Measurements from ENCODE around the gene CELF2. TPM values are rescaled to one million over a fixed set of nuclear protein-coding genes. Genes with fewer than 3 reads are reported as not detected.
A peak's percentile ranks its signal among the peaks of the same experiment; 100 is the strongest.

The CELF2 gene
- polyA plus RNA-seq (2013) = 5.9 and 6.0 TPM in 2 replicates

DNA sequence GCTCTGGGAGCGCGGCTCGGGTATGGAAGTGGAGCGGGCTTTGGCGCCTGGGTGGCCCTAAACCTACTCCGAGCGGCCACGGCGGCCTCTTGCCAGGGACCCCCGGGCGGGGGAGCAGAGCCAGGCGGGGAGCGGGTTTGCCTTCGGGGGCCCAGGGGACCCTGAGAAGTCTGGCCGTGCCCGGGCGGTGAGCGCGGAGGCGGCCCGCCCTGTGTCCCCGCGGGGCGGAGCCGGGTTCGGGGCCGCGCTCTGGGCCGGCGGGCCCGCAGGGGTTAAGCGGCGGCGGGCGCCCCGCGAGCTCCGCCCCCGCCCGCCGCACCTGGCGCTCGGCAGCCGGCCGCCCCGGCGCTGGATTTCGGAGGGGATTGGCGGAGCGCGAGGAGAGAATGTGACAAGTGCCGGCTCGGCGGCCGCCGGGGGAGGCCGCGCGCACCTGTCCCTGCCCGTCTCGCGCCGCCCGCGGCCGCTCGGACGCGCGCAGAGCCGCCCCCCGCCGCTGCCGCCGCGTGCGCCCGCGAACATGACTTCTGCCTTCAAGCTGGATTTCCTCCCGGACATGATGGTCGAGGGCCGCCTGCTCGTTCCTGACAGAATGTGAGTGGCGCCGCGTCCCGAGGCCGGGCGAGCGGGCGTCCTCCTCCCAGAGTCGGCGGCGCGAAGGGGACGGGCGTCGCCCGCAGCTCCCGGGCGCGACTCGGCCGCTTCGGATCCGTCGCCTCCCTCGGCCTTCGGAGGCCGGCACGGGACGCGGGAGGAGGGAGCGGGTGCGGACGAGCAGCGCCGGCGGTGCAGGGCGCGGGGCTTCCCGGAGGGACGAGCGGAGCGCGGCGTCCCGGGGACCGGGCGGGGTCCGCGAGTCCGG is at the start of gene CELF2:
TSS of gene CELF2 (plus strand) at position 303 of the 862 bp plus-strand sequence. CDS start at position 521, 218 bp downstream.
- Histone ChIP-seq H3K79me1 (ENCODE audit: low read length) (peaks cover 7% of the 10 kb centered on the region), H3K14ac (ENCODE audit: low read length) (peak within 1 kb of the TSS; percentile 32), H2BK120ac (ENCODE audit: insufficient read depth, low read length, poor library complexity) (no peak within 1 kb of the TSS), H3K9me3 (ENCODE audit: insufficient read depth, low read depth, low read length) (no peaks in the 10 kb centered on the region), H3K9ac (ENCODE audit: low read length) (no peak within 1 kb of the TSS), H4K91ac (ENCODE audit: low read depth, low read length) (peak within 1 kb of the TSS; percentile 4), H4K12ac (ENCODE audit: low read depth, low read length) (peak within 1 kb of the TSS; percentile 26), H2AFZ (ENCODE audit: insufficient read depth, low read length, poor library complexity) (peak within 1 kb of the TSS; percentile 81), H4K8ac (ENCODE audit: low read depth, low read length) (no peak within 1 kb of the TSS), H3K18ac (ENCODE audit: low read length) (no peak within 1 kb of the TSS), H3K79me2 (ENCODE audit: control insufficient read depth, insufficient read depth, low read length, poor library complexity) (peaks cover 2% of the 10 kb centered on the region), H3K4me3 (ENCODE audit: low read depth, low read length) (peak within 1 kb of the TSS; percentile 77), H2BK5ac (ENCODE audit: low read depth, low read length, poor library complexity) (no peak within 1 kb of the TSS), H3K4me2 (ENCODE audit: low read length) (peak within 1 kb of the TSS; percentile 86), H3K27me3 (ENCODE audit: insufficient read depth, low read length) (peaks cover 7% of the 10 kb centered on the region), H3K23ac (ENCODE audit: low read length) (no peak within 1 kb of the TSS), H2BK12ac (ENCODE audit: low read length) (peak within 1 kb of the TSS; percentile 11), H3K36me3 (ENCODE audit: control insufficient read depth in 1 of 2, insufficient read depth in 2 of 2, low read length in 2 of 2) (no peaks in the 10 kb centered on the region), H2AK5ac (ENCODE audit: low read length) (no peak within 1 kb of the TSS), H3K4me1 (ENCODE audit: control insufficient read depth in 1 of 2, insufficient read depth in 2 of 2, low read length in 2 of 2) (peaks cover 0 to 3% of the 10 kb centered on the region in 2 experiments), H3K4ac (ENCODE audit: low read depth, low read length) (no peak within 1 kb of the TSS), H3K27ac (ENCODE audit: low read depth, low read length) (peak within 1 kb of the TSS; percentile 8)
- DNase-seq = peak in 1 of 2 donors; percentile 23
- WGBS (ENCODE audit: extremely low coverage, insufficient coverage, insufficient read length) = no CpG with 5 or more reads among the region's 133 CpGs

DNA sequence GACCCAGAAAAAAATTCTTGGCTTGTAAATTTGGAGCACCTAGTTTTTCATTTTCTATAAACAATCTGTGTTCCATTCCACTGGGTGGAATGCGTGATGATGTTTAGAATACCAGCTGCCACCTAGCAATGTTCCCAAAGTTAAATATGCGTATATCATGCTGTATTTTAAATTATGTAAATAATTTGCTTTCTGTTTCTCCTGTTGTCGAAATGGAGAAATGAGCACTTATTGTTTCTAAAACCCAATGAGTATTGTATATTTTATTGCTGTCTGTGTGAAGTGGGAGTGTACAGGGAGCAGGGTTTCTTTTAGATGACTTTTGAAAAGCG is 49.4 kb upstream of the CELF2 start:
- Histone ChIP-seq H3K4me2 (ENCODE audit: low read length) (no peak overlapping the region), H3K9ac (ENCODE audit: low read length) (no peak overlapping the region), H3K14ac (ENCODE audit: low read length) (no peak overlapping the region), H3K4me1 (ENCODE audit: control insufficient read depth in 1 of 2, insufficient read depth in 2 of 2, low read length in 2 of 2) (no peaks in the 10 kb centered on the region), H3K4me3 (ENCODE audit: low read depth, low read length) (no peak overlapping the region), H2AK5ac (ENCODE audit: low read length) (no peak overlapping the region), H4K12ac (ENCODE audit: low read depth, low read length) (no peak overlapping the region), H4K8ac (ENCODE audit: low read depth, low read length) (no peak overlapping the region), H2BK120ac (ENCODE audit: insufficient read depth, low read length, poor library complexity) (no peak overlapping the region), H3K27me3 (ENCODE audit: insufficient read depth, low read length) (no peaks in the 10 kb centered on the region), H3K79me2 (ENCODE audit: control insufficient read depth, insufficient read depth, low read length, poor library complexity) (no peaks in the 10 kb centered on the region), H3K18ac (ENCODE audit: low read length) (no peak overlapping the region), H2AFZ (ENCODE audit: insufficient read depth, low read length, poor library complexity) (no peak overlapping the region), H3K9me3 (ENCODE audit: insufficient read depth, low read depth, low read length) (no peaks in the 10 kb centered on the region), H2BK5ac (ENCODE audit: low read depth, low read length, poor library complexity) (no peak overlapping the region), H2BK12ac (ENCODE audit: low read length) (no peak overlapping the region), H3K23ac (ENCODE audit: low read length) (no peak overlapping the region), H3K36me3 (ENCODE audit: control insufficient read depth in 1 of 2, insufficient read depth in 2 of 2, low read length in 2 of 2) (no peaks in the 10 kb centered on the region), H3K79me1 (ENCODE audit: low read length) (no peaks in the 10 kb centered on the region), H3K4ac (ENCODE audit: low read depth, low read length) (no peak overlapping the region), H3K27ac (ENCODE audit: low read depth, low read length) (no peak overlapping the region), H4K91ac (ENCODE audit: low read depth, low read length) (no peak overlapping the region)
- no CpG with 5 or more reads among the region's 4 CpGs for WGBS (ENCODE audit: extremely low coverage, insufficient coverage, insufficient read length)
- no peak for DNase-seq

DNA sequence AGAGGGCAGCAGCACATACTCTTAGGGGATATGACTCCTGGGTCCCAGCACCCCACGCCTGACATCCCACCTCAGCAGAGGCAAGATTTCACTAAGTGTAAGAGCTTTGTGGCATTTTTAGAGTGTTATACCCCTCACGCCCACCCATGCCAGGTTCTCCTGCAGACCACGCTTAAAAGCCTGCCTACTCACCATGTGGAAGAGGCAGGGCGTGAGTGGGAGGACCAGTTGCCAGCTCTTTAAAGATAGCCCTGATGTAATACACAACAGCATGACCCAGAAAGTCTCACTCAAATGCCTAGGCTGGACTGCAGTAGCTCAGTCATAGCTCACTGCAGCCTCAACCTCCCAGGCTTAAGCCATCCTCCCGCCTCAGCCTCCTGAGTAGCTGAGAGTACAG is 44.4 kb upstream of the CELF2 start:
- H2AFZ ChIP-seq (ENCODE audit: insufficient read depth, low read length, poor library complexity) = no peak overlapping the region
- H3K79me2 ChIP-seq (ENCODE audit: control insufficient read depth, insufficient read depth, low read length, poor library complexity) = no peaks in the 10 kb centered on the region
- no CpG with 5 or more reads among the region's 5 CpGs for whole genome bisulfite sequencing (ENCODE audit: extremely low coverage, insufficient coverage, insufficient read length)
- no peak overlapping the region for H2BK120ac ChIP-seq (ENCODE audit: insufficient read depth, low read length, poor library complexity)
- H2AK5ac ChIP-seq (ENCODE audit: low read length) = no peak overlapping the region
- H3K23ac ChIP-seq (ENCODE audit: low read length) = no peak overlapping the region
- no peak overlapping the region for H3K27ac ChIP-seq (ENCODE audit: low read depth, low read length)
- H3K9me3 ChIP-seq (ENCODE audit: insufficient read depth, low read depth, low read length) = peaks cover 2% of the 10 kb centered on the region
- no peak for DNase-seq
- H3K4me3 ChIP-seq (ENCODE audit: low read depth, low read length) = no peak overlapping the region
- no peak overlapping the region for H2BK12ac ChIP-seq (ENCODE audit: low read length)
- H2BK5ac ChIP-seq (ENCODE audit: low read depth, low read length, poor library complexity) = no peak overlapping the region
- no peaks in the 10 kb centered on the region for H3K36me3 ChIP-seq (ENCODE audit: control insufficient read depth in 1 of 2, insufficient read depth in 2 of 2, low read length in 2 of 2)
- no peak overlapping the region for H4K91ac ChIP-seq (ENCODE audit: low read depth, low read length)
- H3K4me2 ChIP-seq (ENCODE audit: low read length) = no peak overlapping the region
- no peak overlapping the region for H4K12ac ChIP-seq (ENCODE audit: low read depth, low read length)
- no peak overlapping the region for H3K14ac ChIP-seq (ENCODE audit: low read length)
- no peak overlapping the region for H3K18ac ChIP-seq (ENCODE audit: low read length)
- no peaks in the 10 kb centered on the region for H3K27me3 ChIP-seq (ENCODE audit: insufficient read depth, low read length)
- no peaks in the 10 kb centered on the region for H3K4me1 ChIP-seq (ENCODE audit: control insufficient read depth in 1 of 2, insufficient read depth in 2 of 2, low read length in 2 of 2)
- H3K79me1 ChIP-seq (ENCODE audit: low read length) = no peaks in the 10 kb centered on the region
- no peak overlapping the region for H3K4ac ChIP-seq (ENCODE audit: low read depth, low read length)
- H4K8ac ChIP-seq (ENCODE audit: low read depth, low read length) = no peak overlapping the region
- no peak overlapping the region for H3K9ac ChIP-seq (ENCODE audit: low read length)

DNA sequence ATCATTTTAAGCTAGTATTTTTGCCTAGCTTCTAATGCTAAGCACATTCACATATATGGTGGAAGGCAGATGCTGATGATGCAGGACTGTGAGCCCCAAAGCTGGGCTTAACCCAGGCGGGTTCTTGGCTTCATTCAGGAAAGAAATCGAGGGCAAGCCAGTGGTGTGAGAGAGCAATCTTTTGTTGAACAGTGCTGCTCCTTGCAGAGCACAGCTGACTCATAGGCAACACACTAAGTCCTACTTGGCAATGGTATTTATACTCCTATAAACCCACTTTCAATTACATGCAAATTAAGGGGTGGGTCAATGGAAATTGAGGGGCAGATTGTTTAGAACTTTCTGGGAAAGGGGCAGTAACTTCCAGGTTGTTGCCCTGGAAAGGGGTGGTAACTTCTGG is 42.0 kb upstream of the CELF2 start:
- no peaks in the 10 kb centered on the region for H3K79me1 ChIP-seq (ENCODE audit: low read length)
- WGBS (ENCODE audit: extremely low coverage, insufficient coverage, insufficient read length) = no CpG with 5 or more reads among the region's 2 CpGs
- H4K8ac ChIP-seq (ENCODE audit: low read depth, low read length) = no peak overlapping the region
- H3K14ac ChIP-seq (ENCODE audit: low read length) = no peak overlapping the region
- no peak for DNase-seq
- no peak overlapping the region for H3K4me2 ChIP-seq (ENCODE audit: low read length)
- no peak overlapping the region for H4K91ac ChIP-seq (ENCODE audit: low read depth, low read length)
- H3K36me3 ChIP-seq (ENCODE audit: control insufficient read depth in 1 of 2, insufficient read depth in 2 of 2, low read length in 2 of 2) = no peaks in the 10 kb centered on the region
- no peak overlapping the region for H3K18ac ChIP-seq (ENCODE audit: low read length)
- H4K12ac ChIP-seq (ENCODE audit: low read depth, low read length) = no peak overlapping the region
- no peaks in the 10 kb centered on the region for H3K4me1 ChIP-seq (ENCODE audit: control insufficient read depth in 1 of 2, insufficient read depth in 2 of 2, low read length in 2 of 2)
- H2AK5ac ChIP-seq (ENCODE audit: low read length) = no peak overlapping the region
- no peak overlapping the region for H2BK120ac ChIP-seq (ENCODE audit: insufficient read depth, low read length, poor library complexity)
- H2BK5ac ChIP-seq (ENCODE audit: low read depth, low read length, poor library complexity) = no peak overlapping the region
- no peak overlapping the region for H3K27ac ChIP-seq (ENCODE audit: low read depth, low read length)
- H3K23ac ChIP-seq (ENCODE audit: low read length) = no peak overlapping the region
- H3K9ac ChIP-seq (ENCODE audit: low read length) = no peak overlapping the region
- H2AFZ ChIP-seq (ENCODE audit: insufficient read depth, low read length, poor library complexity) = no peak overlapping the region
- H3K4ac ChIP-seq (ENCODE audit: low read depth, low read length) = no peak overlapping the region
- H3K27me3 ChIP-seq (ENCODE audit: insufficient read depth, low read length) = no peaks in the 10 kb centered on the region
- H3K79me2 ChIP-seq (ENCODE audit: control insufficient read depth, insufficient read depth, low read length, poor library complexity) = no peaks in the 10 kb centered on the region
- no peak overlapping the region for H3K4me3 ChIP-seq (ENCODE audit: low read depth, low read length)
- H2BK12ac ChIP-seq (ENCODE audit: low read length) = no peak overlapping the region
- H3K9me3 ChIP-seq (ENCODE audit: insufficient read depth, low read depth, low read length) = peaks cover 2% of the 10 kb centered on the region

All from trophoblast cell (in vitro differentiated cells and primary cell).